ENCODE results near the gene TRABD2B. TPM values are rescaled to one million over a fixed set of nuclear protein-coding genes. Genes with fewer than 3 reads are reported as not detected.

TRABD2B gene
- total and polyA plus RNA-seq, 11 donors, result 0.31 to 1.1 (median 0.80) TPM

DNA sequence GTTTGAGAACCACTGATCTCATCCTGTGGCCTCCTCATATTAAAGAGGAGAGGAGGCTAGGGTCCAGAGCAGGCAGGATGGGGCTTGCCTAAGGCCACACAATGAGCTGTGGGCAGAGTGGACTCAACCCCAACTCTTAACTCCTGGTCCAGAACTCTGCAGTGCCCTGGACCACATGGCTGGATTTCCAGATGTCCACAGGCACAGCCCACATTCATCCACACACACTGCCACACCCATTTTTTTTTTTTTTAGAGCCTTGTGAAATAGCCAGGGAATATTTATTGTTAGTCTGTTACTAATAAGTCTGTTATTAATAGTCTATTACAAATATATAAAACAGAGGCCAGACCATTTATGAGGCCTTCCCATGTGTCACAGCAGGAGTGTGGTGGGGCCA lies 192.2 kb downstream of the TRABD2B start:
- Histone ChIP-seq H3K36me3 (no peaks in the 10 kb centered on the region), H3K4me1 (peaks cover 0 to 9% (median 0%) of the 10 kb centered on the region in 12 donors), H3K9me3 (no peaks in the 10 kb centered on the region), H3K27ac (no peak overlapping the region), H3K4me3 (no peak overlapping the region), H3K27me3 (no peaks in the 10 kb centered on the region)
- TF ChIP-seq POLR2A (IDR thresholded peaks at IDR 0.05), result no peak
- TF ChIP-seq, protein P1, sequence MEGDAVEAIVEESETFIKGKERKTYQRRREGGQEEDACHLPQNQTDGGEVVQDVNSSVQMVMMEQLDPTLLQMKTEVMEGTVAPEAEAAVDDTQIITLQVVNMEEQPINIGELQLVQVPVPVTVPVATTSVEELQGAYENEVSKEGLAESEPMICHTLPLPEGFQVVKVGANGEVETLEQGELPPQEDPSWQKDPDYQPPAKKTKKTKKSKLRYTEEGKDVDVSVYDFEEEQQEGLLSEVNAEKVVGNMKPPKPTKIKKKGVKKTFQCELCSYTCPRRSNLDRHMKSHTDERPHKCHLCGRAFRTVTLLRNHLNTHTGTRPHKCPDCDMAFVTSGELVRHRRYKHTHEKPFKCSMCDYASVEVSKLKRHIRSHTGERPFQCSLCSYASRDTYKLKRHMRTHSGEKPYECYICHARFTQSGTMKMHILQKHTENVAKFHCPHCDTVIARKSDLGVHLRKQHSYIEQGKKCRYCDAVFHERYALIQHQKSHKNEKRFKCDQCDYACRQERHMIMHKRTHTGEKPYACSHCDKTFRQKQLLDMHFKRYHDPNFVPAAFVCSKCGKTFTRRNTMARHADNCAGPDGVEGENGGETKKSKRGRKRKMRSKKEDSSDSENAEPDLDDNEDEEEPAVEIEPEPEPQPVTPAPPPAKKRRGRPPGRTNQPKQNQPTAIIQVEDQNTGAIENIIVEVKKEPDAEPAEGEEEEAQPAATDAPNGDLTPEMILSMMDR (IDR thresholded peaks at IDR 0.05), result no peak
- DNase-seq (no peak), ATAC-seq (no peak)
- intact Hi-C loops (cut with DNase I), result no loop called here

GRCh38 chr1:47803815-47804501 lies 193.2 kb downstream of the TRABD2B start:
- Histone ChIP-seq H3K27ac (no peak overlapping the region), H3K9me3 (no peaks in the 10 kb centered on the region), H3K27me3 (no peaks in the 10 kb centered on the region), H3K4me3 (no peak overlapping the region), H3K4me1 (peaks cover 0 to 9% (median 0%) of the 10 kb centered on the region in 12 donors), H3K36me3 (no peaks in the 10 kb centered on the region)
- ATAC-seq, result peak in 2 of 4 donors; percentile 28 to 30
- peak in 1 of 5 donors; percentile 22 for DNase-seq
- 67 to 85% (median 76%) methylated on average over 11 to 13 of the region's 13 CpGs for WGBS, 4 donors
- TF ChIP-seq, protein P1 (IDR thresholded peaks at IDR 0.05), result no peak
- no peak for TF ChIP-seq POLR2A (IDR thresholded peaks at IDR 0.05)
- intact Hi-C loops (cut with DNase I), result no loop called here

DNA sequence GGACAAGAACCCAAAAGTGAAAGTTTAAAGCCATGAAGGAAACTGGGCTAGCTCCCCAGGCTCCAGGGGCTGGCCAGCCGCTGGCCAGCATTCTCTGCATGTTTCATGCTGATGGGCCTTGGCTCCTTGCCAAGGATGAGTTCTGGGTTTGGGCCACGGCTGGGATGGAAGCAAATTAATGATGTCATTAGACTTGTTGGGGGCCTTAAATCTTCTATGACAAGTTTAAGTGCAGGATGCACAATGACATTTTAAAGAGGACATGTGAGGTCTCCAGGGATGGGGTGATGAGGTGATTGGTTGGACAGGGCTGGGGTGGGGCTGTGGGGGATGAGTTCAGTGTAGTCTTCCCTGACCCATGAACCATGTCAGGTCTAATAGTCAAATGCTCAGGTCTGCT lies 199.6 kb downstream of the TRABD2B start:
- ATAC-seq, result peak in 1 of 4 donors; percentile 8
- TF ChIP-seq POLR2A (IDR thresholded peaks at IDR 0.05), result no peak
- TF ChIP-seq, protein P1 (IDR thresholded peaks at IDR 0.05), result no peak
- Histone ChIP-seq H3K9me3 (no peaks in the 10 kb centered on the region), H3K27ac (no peak overlapping the region), H3K27me3 (no peaks in the 10 kb centered on the region), H3K36me3 (no peaks in the 10 kb centered on the region), H3K4me1 (peaks cover 0 to 6% (median 0%) of the 10 kb centered on the region in 12 donors), H3K4me3 (no peak overlapping the region)
- intact Hi-C loops (cut with DNase I), result no loop called here
- peak in 1 of 5 donors; percentile 47 for DNase-seq
- WGBS, 4 donors, result 25 to 44% (median 36%) methylated on average over 2 of the region's 2 CpGs

DNA sequence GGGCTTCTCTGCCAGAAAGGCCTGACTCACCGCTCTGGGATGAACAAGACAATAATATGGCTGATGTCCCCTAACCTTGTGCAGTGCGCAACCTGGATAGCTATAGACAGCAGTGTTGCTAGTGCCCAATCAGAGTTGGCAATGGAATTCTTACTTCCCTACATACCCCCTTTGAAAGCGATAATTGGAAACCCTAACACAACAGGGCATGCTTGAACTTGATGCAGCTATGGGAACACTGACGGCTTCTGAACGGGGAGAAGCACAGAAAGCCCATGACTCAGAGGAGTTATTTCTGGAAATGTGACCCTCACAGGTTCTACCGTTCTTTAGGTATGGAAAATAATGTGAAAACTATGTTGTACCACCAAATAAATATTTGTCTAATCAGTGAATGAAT lies 200.6 kb downstream of the TRABD2B start:
- TF ChIP-seq POLR2A (IDR thresholded peaks at IDR 0.05), result no peak
- TF ChIP-seq, protein P1 (IDR thresholded peaks at IDR 0.05), result no peak
- Histone ChIP-seq H3K27ac (no peak overlapping the region), H3K4me1 (peaks cover 0 to 6% (median 0%) of the 10 kb centered on the region in 12 donors), H3K4me3 (no peak overlapping the region), H3K27me3 (no peaks in the 10 kb centered on the region), H3K9me3 (no peaks in the 10 kb centered on the region), H3K36me3 (no peaks in the 10 kb centered on the region)
- ATAC-seq (no peak), DNase-seq (no peak)
- WGBS, 4 donors, result 89 to 95% (median 91%) methylated on average over 6 of the region's 6 CpGs
- intact Hi-C loops (cut with DNase I), result no loop called here
